CD4-positive, alpha-beta T cell treated with Interleukin-1 beta for 1 hour (primary cell): ENCODE results near the gene CRHR1.

Experiments
- DNase-seq, 2 donors: peaks; one replicate each; pipeline ENCODE4 v3.0.0-alpha.2; 2020 to 2022

CRHR1 gene

DNA sequence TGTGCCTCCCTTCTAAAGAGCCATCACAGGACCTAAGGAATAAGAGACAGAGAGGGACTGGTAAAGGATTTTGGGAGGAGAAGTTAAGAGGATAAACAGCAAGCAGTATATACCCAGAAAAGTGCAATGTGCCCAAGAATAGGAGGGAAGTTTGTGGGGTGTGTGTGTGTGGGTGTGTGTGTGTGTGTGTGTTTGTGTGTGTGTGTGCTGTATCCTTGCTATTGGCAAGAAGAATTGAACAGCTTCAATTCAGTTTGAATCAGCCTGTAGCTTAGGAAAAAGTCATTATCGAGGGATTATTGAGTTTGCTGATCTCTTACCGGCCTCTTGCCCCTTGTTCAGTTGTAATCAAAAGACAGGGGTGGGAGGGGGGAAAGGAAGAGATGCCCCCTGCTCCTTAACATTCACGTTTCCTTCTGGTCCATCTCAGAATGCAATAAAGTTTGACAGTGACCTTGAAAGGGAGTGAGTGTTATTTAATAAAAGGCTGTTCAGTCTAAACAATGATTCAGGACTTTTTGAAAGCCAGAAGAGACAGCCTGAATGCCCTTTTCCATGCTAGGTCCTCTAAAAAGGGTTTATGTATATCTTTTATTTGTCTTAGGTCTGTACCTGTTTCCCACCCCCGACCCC lies 86.3 kb downstream of the CRHR1 start:
- DNase-seq: no peak

DNA sequence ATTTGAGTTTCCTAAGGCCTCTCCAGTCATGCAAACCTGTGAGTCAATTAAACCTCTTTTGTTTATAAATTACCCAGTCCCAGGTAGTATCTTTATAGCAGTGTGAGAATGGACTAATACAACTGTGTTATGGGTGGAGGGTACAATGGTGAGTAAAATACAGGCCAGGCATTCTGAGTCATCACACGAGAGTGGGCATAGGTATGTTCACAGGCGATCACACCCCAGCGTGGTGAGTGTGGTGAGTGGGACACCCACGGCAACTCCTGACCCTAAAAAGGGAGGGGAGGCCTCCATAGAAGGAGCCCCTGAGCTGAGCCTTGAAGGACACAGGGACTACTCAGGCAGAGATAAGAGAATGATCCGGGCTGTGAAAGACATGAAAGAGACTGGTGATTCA lies 87.6 kb downstream of the CRHR1 start:
- DNase-seq: no peak

DNA sequence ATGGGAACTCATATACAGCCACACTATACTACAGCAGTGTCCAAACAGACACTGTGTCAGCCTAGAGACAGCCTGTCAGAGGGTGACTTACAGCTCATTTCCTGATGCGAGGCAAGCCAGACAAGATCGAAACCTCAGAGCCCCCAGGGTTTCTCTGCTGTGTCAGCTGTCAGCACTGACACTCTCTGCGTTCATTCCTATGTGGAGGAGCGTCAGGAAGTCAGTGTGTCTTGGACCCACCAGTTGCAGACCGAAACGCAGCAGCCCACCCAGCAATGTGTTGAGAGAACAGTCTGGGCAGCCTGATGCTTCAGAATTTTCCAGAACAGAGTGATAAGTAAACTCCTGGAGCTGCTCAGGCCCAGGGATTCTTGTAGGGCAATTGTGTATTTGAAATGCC lies 89.6 kb downstream of the CRHR1 start:
- DNase-seq: peak in 1 of 2 donors; percentile 30

DNA sequence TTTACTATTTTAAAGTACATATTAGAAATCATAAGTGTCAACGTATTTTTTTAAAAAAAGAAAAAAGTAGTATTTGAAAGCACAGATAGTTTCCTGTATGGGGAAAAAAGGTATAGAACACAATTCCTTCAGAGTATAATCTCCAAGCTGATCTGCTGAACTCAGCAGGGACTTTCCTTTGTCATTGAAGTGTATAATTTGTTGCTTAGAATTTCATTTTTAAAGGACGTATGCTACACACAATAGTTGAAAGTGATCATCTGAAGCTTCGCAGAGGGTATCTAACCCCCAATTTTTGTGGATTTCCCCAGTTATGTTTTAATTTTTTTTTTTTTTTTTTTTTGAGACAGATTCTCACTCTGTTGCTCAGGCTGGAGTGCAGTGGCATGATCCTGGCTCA lies 90.0 kb downstream of the CRHR1 start:
- DNase-seq: peak in 1 of 2 donors; percentile 20

DNA sequence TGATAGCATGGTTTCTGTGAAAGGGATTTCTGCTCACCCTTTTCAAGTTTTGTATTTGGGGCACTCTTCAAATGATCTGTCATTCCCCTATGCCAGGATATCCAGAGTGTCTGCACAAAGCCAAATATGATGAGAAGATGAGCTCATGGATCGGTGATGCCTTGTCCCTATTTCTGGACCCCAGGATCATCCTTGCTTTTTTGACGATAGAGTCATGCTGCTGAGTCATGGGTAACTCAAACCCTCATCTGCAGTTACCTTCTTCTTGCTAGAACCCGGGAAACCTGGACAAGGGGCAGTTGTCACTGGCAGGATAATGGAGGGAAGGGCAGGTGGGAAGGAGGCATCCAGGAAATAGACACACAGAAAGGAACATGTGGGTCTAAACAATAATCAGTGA lies 92.4 kb downstream of the CRHR1 start:
- DNase-seq: no peak

DNA sequence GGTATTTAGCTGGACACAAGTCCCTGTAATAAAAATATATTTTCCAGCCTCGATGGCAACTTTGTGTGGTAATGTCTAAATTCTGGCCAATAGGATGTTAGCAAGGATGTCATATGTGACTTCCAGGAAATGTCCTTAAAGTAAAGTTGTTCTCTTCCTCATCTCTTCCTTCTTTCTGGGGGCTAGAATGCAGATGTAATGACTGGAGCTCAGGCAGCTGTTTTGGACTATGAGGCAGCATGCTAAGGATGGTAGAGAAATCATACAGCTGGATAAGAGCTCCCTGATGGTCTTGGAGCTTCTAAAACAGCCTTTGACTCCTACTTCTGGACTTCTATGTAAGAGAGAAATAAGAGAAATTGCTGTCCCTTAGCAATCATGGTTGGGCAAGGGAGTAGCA lies 93.3 kb downstream of the CRHR1 start:
- DNase-seq: no peak

DNA sequence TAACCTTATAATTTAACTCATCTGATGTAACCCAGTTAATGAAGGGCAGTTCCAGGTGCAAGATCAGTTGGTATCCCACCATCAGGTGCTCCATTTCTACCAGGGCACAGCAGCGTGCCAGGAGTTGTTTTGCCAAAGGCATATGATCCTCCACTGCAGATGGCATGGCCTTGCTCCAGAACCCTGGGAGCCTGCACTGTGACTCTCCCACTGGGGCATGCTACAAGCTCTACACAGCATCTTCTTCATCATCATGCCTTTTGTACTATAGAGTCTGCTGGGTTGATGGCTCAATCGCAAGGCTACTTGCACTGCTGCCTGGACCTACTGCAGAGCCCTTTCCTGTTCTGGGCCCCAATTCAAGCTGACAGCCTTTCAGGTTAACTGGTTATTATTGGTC lies 98.9 kb downstream of the CRHR1 start:
- no peak for DNase-seq
